HUES64 (cell line): ENCODE data around the gene IQCE.
A peak's percentile ranks its signal among the peaks of the same experiment; 100 is the strongest.

Source experiments
- H3K27ac ChIP-seq: 2 replicates; pipeline ENCODE4 v1.7.0; 2013; ENCODE audit warnings: low read depth, low read length, inconsistent platforms
- H3K27me3 ChIP-seq: 2 replicates; pipeline ENCODE4 v1.6.1; 2013; ENCODE audit warnings: mild to moderate bottlenecking, low read length; ENCODE audit not compliant: insufficient read depth
- H3K36me3 ChIP-seq: 2 replicates; pipeline ENCODE4 v1.6.1; 2013; ENCODE audit warnings: mild to moderate bottlenecking, low read length; ENCODE audit not compliant: insufficient read depth
- H3K4me1 ChIP-seq: 2 replicates; pipeline ENCODE4 v1.6.1; 2013; ENCODE audit warnings: mild to moderate bottlenecking, low read length, moderate library complexity; ENCODE audit not compliant: insufficient read depth
- H3K4me3 ChIP-seq: 2 replicates; pipeline ENCODE4 v1.5.1; 2013; ENCODE audit warnings: mild to moderate bottlenecking, low read length, moderate library complexity
- H3K9ac ChIP-seq: 2 replicates; pipeline ENCODE4 v1.6.1; 2013; ENCODE audit warnings: mild to moderate bottlenecking, low read depth, low read length
- H3K9me3 ChIP-seq: 2 replicates; pipeline ENCODE4 v1.6.1; 2013; ENCODE audit warnings: low read depth, low read length; ENCODE audit not compliant: insufficient read depth
- WGBS: fragments of 150-250, 120-280 bp; methylation state at CpG from one replicate; pipeline ENCODE4 v1.1.7; 2013; ENCODE audit warnings: missing lambda C conversion rate; 5-methylcytosine and 5-hydroxymethylcytosine counted together

The IQCE gene

DNA sequence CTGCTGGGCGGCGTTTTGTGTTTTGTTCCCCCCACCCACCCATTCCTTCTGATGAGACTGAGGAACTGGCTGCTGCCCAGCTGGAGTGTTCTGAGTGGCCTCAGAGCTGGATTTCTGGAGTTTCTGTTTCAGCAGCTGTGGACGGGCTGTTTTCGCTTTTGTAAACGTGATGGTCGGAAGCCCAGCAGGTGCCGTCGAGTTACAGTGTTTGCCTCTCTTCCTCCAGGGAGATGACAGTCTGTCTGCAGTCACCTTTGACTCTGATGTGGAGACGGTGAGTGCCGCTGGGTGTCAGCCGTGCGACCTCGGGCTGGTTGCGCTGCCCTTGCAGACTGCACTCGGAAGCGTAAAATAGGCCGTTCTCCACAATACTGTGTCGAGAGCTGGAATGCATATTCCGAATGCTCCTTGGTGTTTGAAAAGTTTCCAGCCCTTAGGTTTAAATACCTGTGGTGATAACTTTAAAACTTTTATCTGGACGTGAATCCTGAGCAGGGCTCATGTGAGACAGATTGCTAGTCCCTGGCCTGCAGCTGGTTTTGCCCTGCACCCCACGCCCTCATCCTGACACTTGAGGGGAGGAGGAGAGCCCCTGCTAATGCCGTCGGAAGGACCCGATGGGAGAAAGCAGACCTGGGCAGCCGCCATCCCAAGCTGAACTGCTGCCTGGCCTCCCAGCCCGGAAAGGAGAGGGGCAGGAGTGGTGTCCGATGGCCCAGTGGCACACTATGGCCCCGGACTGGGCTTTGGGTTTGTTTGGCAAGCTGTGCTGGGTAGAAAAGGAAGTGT is 8.3 kb downstream of the IQCE start:
- Histone ChIP-seq H3K9me3 (no peaks in the 10 kb centered on the region), H3K27ac (peak overlapping the region; percentile 29; the same call in 1 of the 2 replicates), H3K4me3 (no peak overlapping the region), H3K9ac (no peak overlapping the region), H3K27me3 (no peaks in the 10 kb centered on the region), H3K36me3 (no peaks in the 10 kb centered on the region), H3K4me1 (no peaks in the 10 kb centered on the region)
- WGBS: 74% methylated on average over 28 of the region's 28 CpGs

DNA sequence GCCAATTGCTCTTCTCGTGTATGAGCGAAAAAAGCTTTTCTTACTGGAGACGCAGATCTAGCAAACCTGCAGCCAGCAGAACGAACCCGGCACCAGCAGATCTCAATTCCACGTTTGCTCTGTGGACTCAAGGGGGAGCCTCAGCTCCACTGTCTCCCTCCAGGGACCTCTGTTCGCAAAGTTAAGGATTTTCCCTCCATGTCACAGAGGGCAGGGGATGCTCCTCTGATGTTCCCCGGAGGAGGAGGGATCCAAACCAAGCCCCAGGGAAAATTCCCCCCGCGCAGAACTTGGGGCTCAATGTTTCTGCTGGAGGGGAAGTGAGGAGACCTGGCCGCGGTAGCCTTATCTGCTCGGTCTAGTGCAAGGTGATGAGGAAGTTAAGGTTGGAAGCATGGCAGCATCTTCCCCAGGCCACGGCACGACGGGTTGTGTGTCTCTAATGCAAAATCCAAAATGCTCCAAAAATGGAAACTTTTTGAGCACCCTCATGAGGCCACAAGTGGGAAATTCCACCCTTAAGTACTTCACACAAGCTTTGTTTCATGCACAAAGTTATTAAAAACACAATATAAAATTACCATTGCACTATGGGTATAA is 9.0 kb downstream of the IQCE start:
- Histone ChIP-seq H3K36me3 (no peaks in the 10 kb centered on the region), H3K4me1 (no peaks in the 10 kb centered on the region), H3K9me3 (no peaks in the 10 kb centered on the region), H3K9ac (no peak overlapping the region), H3K27me3 (no peaks in the 10 kb centered on the region), H3K4me3 (no peak overlapping the region), H3K27ac (peak overlapping the region; percentile 29; the same call in 1 of the 2 replicates)
- WGBS: 70% methylated on average over 16 of the region's 16 CpGs

DNA sequence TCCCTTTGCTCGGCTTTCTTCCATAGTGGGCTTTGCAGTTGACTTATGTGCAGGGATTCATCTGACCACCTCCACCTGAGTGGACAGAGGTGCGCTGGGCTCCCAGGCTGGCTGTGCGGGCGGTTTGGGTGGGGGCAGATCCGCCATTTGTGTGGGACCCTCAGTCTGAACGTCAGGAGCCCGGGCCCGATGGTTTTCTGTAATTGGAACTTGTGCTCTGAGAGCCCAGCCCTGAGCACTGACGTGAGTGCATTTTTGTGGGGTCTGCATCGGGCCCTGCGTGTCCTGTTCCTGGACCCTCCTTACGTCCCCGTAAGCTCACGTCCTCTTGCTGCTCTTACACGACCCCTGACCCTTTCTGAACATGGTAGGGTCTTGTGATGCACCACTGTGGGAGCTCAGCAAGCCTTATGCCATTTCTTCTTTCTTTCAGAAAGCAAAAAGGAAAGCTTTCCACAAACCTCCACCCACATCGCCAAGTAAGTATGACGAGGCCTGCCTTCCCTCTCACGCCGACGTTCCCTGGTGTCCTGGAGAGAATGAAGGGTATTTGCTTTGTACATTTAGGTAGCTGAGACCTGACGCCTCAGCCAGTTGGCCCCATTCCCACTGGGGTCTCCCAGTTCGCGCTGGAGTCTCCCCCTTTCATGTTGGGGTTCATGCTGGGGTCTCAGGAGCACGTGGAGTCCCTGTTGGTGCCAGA is 9.9 kb downstream of the IQCE start:
- Histone ChIP-seq H3K27me3 (no peaks in the 10 kb centered on the region), H3K36me3 (no peaks in the 10 kb centered on the region), H3K9ac (no peak overlapping the region; the same call in 1 of the 2 replicates), H3K4me1 (no peaks in the 10 kb centered on the region), H3K4me3 (no peak overlapping the region), H3K27ac (no peak overlapping the region), H3K9me3 (no peaks in the 10 kb centered on the region)
- WGBS: 94% methylated on average over 24 of the region's 24 CpGs

GRCh38 chr7:2569421-2569820 is 10.6 kb downstream of the IQCE start:
- no peaks in the 10 kb centered on the region for H3K9me3 ChIP-seq
- H3K9ac ChIP-seq: no peak overlapping the region
- 96% methylated on average over 13 of the region's 14 CpGs for WGBS
- H3K27me3 ChIP-seq: no peaks in the 10 kb centered on the region
- H3K36me3 ChIP-seq: no peaks in the 10 kb centered on the region
- H3K4me1 ChIP-seq: no peaks in the 10 kb centered on the region
- no peak overlapping the region for H3K4me3 ChIP-seq
- H3K27ac ChIP-seq: no peak overlapping the region

DNA sequence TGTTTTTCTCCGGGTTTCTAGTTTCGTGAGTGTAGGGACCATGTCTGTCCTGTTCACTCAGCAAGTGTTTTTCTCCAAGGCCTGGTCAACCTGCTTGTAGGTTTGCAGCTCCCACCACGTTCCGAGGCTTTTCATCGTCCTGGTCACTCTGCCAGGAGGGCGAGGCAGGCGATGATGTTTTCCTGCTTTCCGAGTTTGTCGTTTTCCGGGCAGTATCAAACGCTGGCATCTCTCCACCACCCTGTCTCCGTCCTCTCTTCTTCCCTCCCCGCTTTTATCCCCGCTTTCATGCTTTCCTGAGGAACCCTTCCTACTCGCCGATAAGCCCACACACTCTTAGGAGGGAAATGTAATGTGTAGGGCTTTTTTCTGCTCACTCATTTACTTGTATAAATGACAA is 11.2 kb downstream of the IQCE start:
- no peaks in the 10 kb centered on the region for H3K4me1 ChIP-seq
- H3K27me3 ChIP-seq: no peaks in the 10 kb centered on the region
- no peaks in the 10 kb centered on the region for H3K36me3 ChIP-seq
- no peak overlapping the region for H3K27ac ChIP-seq
- 92% methylated on average over 13 of the region's 16 CpGs for WGBS
- H3K9me3 ChIP-seq: no peaks in the 10 kb centered on the region
- H3K4me3 ChIP-seq: no peak overlapping the region
- H3K9ac ChIP-seq: no peak overlapping the region

DNA sequence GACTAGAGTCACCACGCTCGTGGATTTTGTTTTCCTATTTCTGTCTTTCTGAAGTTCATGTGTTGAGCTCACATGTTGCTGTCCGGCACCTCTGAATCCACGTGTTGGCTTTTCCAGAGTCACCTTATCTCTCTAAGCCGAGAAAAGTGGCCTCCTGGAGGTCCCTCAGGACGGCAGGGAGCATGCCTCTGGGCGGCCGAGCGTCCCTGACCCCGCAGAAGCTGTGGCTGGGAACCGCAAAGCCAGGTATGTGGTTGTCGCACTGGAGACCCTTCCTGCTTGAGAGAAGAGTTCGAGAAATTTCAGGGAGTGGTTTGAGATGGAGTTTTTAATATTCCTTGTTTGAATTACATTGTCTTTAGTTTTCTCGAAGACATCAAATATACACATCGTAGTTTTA is 12.6 kb downstream of the IQCE start:
- no peak overlapping the region for H3K27ac ChIP-seq
- no peaks in the 10 kb centered on the region for H3K4me1 ChIP-seq
- no peaks in the 10 kb centered on the region for H3K9me3 ChIP-seq
- H3K27me3 ChIP-seq: no peaks in the 10 kb centered on the region
- no peak overlapping the region for H3K9ac ChIP-seq
- H3K4me3 ChIP-seq: no peak overlapping the region
- H3K36me3 ChIP-seq: no peaks in the 10 kb centered on the region
- 90% methylated on average over 15 of the region's 15 CpGs for WGBS

GRCh38 chr7:2572101-2572842 is 13.5 kb downstream of the IQCE start:
- no peak overlapping the region for H3K9ac ChIP-seq
- H3K36me3 ChIP-seq: no peaks in the 10 kb centered on the region
- H3K4me3 ChIP-seq: no peak overlapping the region
- no peaks in the 10 kb centered on the region for H3K9me3 ChIP-seq
- no peak overlapping the region for H3K27ac ChIP-seq
- no peaks in the 10 kb centered on the region for H3K27me3 ChIP-seq
- 86% methylated on average over 20 of the region's 22 CpGs for WGBS
- H3K4me1 ChIP-seq: no peaks in the 10 kb centered on the region

GRCh38 chr7:2573761-2574160 is 15.0 kb downstream of the IQCE start:
- WGBS: 95% methylated on average over 9 of the region's 9 CpGs
- H3K27ac ChIP-seq: no peak overlapping the region
- no peaks in the 10 kb centered on the region for H3K4me1 ChIP-seq
- no peaks in the 10 kb centered on the region for H3K27me3 ChIP-seq
- no peaks in the 10 kb centered on the region for H3K36me3 ChIP-seq
- H3K4me3 ChIP-seq: no peak overlapping the region
- no peak overlapping the region for H3K9ac ChIP-seq
- no peaks in the 10 kb centered on the region for H3K9me3 ChIP-seq

GRCh38 chr7:2575046-2575732 is 16.4 kb downstream of the IQCE start:
- Histone ChIP-seq H3K4me1 (no peaks in the 10 kb centered on the region), H3K4me3 (no peak overlapping the region), H3K9me3 (no peaks in the 10 kb centered on the region), H3K27me3 (no peaks in the 10 kb centered on the region), H3K27ac (no peak overlapping the region), H3K36me3 (no peaks in the 10 kb centered on the region), H3K9ac (no peak overlapping the region)
- 94% methylated on average over 21 of the region's 21 CpGs for WGBS

DNA sequence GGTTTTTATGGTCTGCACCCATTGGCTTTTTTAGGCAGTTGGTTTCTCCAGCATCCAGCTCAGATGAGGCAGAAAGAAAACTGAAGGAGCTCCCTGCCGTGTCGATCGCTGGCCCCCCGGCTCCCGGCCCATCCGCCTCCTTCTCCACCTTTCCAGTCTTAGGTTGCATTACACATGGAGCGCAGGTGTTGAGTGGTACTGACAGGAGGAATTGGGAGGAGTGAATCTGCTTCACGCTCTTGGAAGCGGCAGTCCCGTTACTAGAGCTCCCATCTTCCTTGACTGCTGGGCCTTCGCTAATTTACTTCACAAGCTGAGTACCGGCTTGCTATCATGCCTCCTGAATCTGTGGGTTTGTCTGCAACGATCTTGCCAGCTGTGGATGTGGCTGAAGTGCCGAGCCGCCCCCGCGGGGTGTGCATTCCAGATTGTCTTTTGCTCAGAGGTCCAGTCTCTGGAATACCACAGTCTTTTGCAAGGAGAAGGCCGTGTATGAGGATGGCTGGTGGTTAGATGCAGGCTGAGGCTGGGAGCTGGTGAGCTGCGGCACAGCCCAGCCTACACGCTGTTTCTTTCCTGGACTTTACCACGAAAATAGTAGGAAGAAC is 17.1 kb downstream of the IQCE start:
- H3K27ac ChIP-seq: no peak overlapping the region
- no peak overlapping the region for H3K9ac ChIP-seq
- no peaks in the 10 kb centered on the region for H3K4me1 ChIP-seq
- WGBS: 96% methylated on average over 21 of the region's 21 CpGs
- no peak overlapping the region for H3K4me3 ChIP-seq
- no peaks in the 10 kb centered on the region for H3K27me3 ChIP-seq
- H3K9me3 ChIP-seq: no peaks in the 10 kb centered on the region
- no peaks in the 10 kb centered on the region for H3K36me3 ChIP-seq
